Thyroid gland (tissue), 4 donors: Measurements from ENCODE around the gene METTL26.

ENCODE experiments used
- CTCF ChIP-seq, 6 experiments: fragments of 200-600 bp in 3 of 6; fragments of 450-650 bp in 3 of 6; sonication (generic) in 3 of 6; IDR thresholded peaks; one replicate each; pipeline ENCODE4 v1.5.1; 2016 to 2019; ENCODE audit warnings: antibody characterized with exemption in 6 of 6, mild to moderate bottlenecking in 2 of 6, inconsistent platforms in 1 of 6, moderate library complexity in 1 of 6
- POLR2A ChIP-seq, 2 donors: fragments of 450-650 bp; IDR thresholded peaks; one replicate each; pipeline ENCODE4 v1.6.1; 2017; ENCODE audit warnings: antibody characterized with exemption in 2 of 2, mild to moderate bottlenecking in 2 of 2, moderate library complexity in 1 of 2

GRCh38 chr16:679814-680624 lies 43.9 kb upstream of the METTL26 start, which contains the start of gene STUB1:
- TF ChIP-seq CTCF (IDR thresholded peaks at IDR 0.05) = peak in 1 of 6 experiments; percentile 2
- TF ChIP-seq POLR2A (IDR thresholded peaks at IDR 0.05) = peak; percentile 6 to 83
